AG04450 (cell line): ENCODE data around the gene HOXA5. TPM values are rescaled to one million over a fixed set of nuclear protein-coding genes. Genes with fewer than 3 reads are reported as not detected.

Experiments used
- CTCF ChIA-PET: fragments of 300-600, 350-600 bp; formaldehyde crosslinking; extraction: SDS; loops from one replicate; lab custom pipeline; 2022; ENCODE audit warnings: antibody characterized with exemption, inconsistent platforms; lab: Charles Lee
- POLR2A ChIA-PET: fragments of 350-600 bp; formaldehyde crosslinking; extraction: SDS; loops from one replicate; lab custom pipeline; 2021; ENCODE audit warnings: antibody characterized with exemption, inconsistent platforms; lab: Yijun Ruan, JAX
- DNase-seq: peaks from one replicate; pipeline ENCODE4 v3.0.0-alpha.2; 2011; ENCODE audit warnings: low read depth, low spot score
- H3K27ac ChIP-seq: one replicate; pipeline ENCODE4 v1.5.1; 2012; ENCODE audit warnings: low read depth, low read length, control low read depth
- H3K27me3 ChIP-seq: one replicate; pipeline ENCODE4 v1.6.0; 2012; ENCODE audit warnings: low read length; ENCODE audit not compliant: control insufficient read depth, insufficient read depth
- H3K4me3 ChIP-seq: 2 replicates; pipeline ENCODE4 v1.5.1; 2011; ENCODE audit warnings: mild to moderate bottlenecking, low read depth, low read length, control low read depth
- H3K9me3 ChIP-seq: 2 replicates; pipeline ENCODE4 v1.5.1; 2012; ENCODE audit warnings: low read length; ENCODE audit not compliant: control insufficient read depth, insufficient read depth
- polyA plus RNA-seq: library from polyadenylated mRNA; depleted of rRNA; stranded (reverse); fragments of >200 nt; gene quantifications from 2 replicates; pipeline ENCODE4 v1.2.3, GENCODE V29; 2011
- TF ChIP-seq, protein P1 (sequence below): IDR thresholded peaks from 2 replicates; pipeline ENCODE4 v1.5.1; 2011; ENCODE audit warnings: low read depth, low read length, control low read depth, inconsistent platforms

HOXA5 gene
- polyA plus RNA-seq, 1 experiment = 51.0 TPM

- Histone ChIP-seq H3K27me3 (no peaks in the 10 kb centered on the region), H3K4me3 (peak overlapping the region; percentile 70)
- DNase-seq = no peak
Measured at GRCh38 chr7:27101171-27101956, 42.1 kb downstream of the HOXA5 start.

DNA sequence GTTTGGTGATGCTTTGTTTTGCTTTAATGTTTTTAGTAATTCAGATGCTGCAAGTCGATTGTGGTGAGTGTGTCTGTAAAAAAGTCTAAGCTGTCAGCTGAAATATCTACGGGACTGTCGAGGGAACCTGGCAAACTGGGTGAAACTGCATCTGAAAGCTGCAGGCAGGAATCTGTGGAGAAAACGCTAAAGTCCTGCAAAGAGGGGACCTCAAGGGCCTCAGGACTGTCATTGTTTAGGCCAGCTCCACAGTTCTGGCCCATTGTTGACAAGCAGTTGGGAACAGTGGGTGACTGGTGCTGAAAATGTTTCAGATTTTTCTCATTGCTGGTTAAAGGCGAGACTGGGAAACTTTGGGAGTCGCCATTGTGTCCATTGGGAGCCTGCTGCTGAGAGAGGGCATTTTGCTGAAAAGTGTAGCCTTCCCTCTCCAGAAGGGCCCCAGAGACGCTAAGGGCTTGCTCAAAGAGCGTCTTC, 42.7 kb downstream of the HOXA5 start:
- Histone ChIP-seq H3K27me3 (no peaks in the 10 kb centered on the region), H3K27ac (peak overlapping the region; percentile 93), H3K9me3 (peaks cover 4% of the 10 kb centered on the region; the same call in 1 of the 2 replicates), H3K4me3 (peak overlapping the region; percentile 70)
- no peak for DNase-seq
- TF ChIP-seq, protein P1, sequence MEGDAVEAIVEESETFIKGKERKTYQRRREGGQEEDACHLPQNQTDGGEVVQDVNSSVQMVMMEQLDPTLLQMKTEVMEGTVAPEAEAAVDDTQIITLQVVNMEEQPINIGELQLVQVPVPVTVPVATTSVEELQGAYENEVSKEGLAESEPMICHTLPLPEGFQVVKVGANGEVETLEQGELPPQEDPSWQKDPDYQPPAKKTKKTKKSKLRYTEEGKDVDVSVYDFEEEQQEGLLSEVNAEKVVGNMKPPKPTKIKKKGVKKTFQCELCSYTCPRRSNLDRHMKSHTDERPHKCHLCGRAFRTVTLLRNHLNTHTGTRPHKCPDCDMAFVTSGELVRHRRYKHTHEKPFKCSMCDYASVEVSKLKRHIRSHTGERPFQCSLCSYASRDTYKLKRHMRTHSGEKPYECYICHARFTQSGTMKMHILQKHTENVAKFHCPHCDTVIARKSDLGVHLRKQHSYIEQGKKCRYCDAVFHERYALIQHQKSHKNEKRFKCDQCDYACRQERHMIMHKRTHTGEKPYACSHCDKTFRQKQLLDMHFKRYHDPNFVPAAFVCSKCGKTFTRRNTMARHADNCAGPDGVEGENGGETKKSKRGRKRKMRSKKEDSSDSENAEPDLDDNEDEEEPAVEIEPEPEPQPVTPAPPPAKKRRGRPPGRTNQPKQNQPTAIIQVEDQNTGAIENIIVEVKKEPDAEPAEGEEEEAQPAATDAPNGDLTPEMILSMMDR = 0 out of 2 replicates have a peak, but pooled peaks have one; percentile 3
- POLR2A ChIA-PET = interaction anchor here (1.0 to 1.7 kb wide), 4 partner anchors 10 to 43 kb away, joined by 3 to 13 read pairs (median 4); partner anchors contain the start of gene HOXA5
- CTCF ChIA-PET = interaction anchor here (0.6 to 5.6 kb wide), 7 partner anchors 17 to 903 kb away, joined by 3 to 28 read pairs (median 4); partner anchors contain the start of gene HOXA5

More at GRCh38 chr7:27101171-27101956, 42.1 kb downstream of the HOXA5 start:
- POLR2A ChIA-PET = interaction anchor here (1.0 to 1.4 kb wide), 3 partner anchors 10 to 14 kb away, joined by 3 to 13 read pairs (median 5); no protein-coding TSS in a partner anchor
- TF ChIP-seq, protein P1 = no peak
- Histone ChIP-seq H3K27ac (peak overlapping the region; percentile 93), H3K9me3 (peaks cover 4% of the 10 kb centered on the region; the same call in 1 of the 2 replicates)
- CTCF ChIA-PET = interaction anchor here (1.2 to 5.6 kb wide), 4 partner anchors 33 to 420 kb away, joined by 3 to 28 read pairs (median 14); partner anchors contain the start of gene HOXA5

- no peak for DNase-seq
- no peaks in the 10 kb centered on the region for H3K27me3 ChIP-seq
- H3K4me3 ChIP-seq = peak overlapping the region; percentile 91
- peak overlapping the region; percentile 94 for H3K27ac ChIP-seq
- TF ChIP-seq, protein P1 = no peak
- POLR2A ChIA-PET = interaction anchor here (0.7 to 4.0 kb wide), 7 partner anchors 9 to 53 kb away, joined by 3 to 42 read pairs (median 11); partner anchors contain the start of genes HOXA3 and HOXA5
- H3K9me3 ChIP-seq = peaks cover 4% of the 10 kb centered on the region; the same call in 1 of the 2 replicates
- CTCF ChIA-PET = interaction anchor here (0.6 to 5.6 kb wide), 14 partner anchors 18 to 902 kb away, joined by 3 to 28 read pairs (median 4); partner anchors contain the start of gene HOXA5
Measured at GRCh38 chr7:27099453-27100370, 43.8 kb downstream of the HOXA5 start.

GRCh38 chr7:27098578-27099451, 44.7 kb downstream of the HOXA5 start:
- CTCF ChIA-PET = interaction anchor here (0.6 to 5.6 kb wide), 15 partner anchors 10 to 730 kb away, joined by 3 to 28 read pairs (median 4); partner anchors contain the start of gene HOXA5
- POLR2A ChIA-PET = interaction anchor here (0.5 to 4.0 kb wide), 13 partner anchors 10 to 1242 kb away, joined by 3 to 42 read pairs (median 4); partner anchors contain the start of genes HOXA3 and HOXA5
- Histone ChIP-seq H3K4me3 (peak overlapping the region; percentile 91), H3K9me3 (peaks cover 4% of the 10 kb centered on the region; the same call in 1 of the 2 replicates), H3K27ac (peak overlapping the region; percentile 94), H3K27me3 (no peaks in the 10 kb centered on the region)
- TF ChIP-seq, protein P1 = no peak
- DNase-seq = no peak
